Aorta (tissue), 5 donors: ENCODE measurements around the gene MEIOC. TPM values are rescaled to one million over a fixed set of nuclear protein-coding genes. Genes with fewer than 3 reads are reported as not detected.
"Not testable (repeated sequence)": the region's sequence is repeated elsewhere in the genome, so short reads cannot be mapped to it uniquely, and the experiment has no call there.

Source experiments
- ATAC-seq: fragments of 200-7000 bp; cut with Tn5 transposase; one replicate; pipeline ENCODE4 v1.9.1; 2022; ENCODE audit warnings: moderate library complexity; ENCODE audit not compliant: low FRiP score
- DNase-seq, 2 donors: peaks; one replicate each; pipeline ENCODE4 v3.0.0-alpha.2; 2020
- H3K27ac ChIP-seq, 2 donors: one replicate each; pipeline ENCODE4 v1.5.1; 2013; ENCODE audit warnings: low read length in 2 of 2, mild to moderate bottlenecking in 2 of 2, moderate library complexity in 2 of 2, control low read depth in 1 of 2, inconsistent platforms in 1 of 2, low read depth in 1 of 2
- H3K27me3 ChIP-seq, 2 donors: one replicate each; pipeline ENCODE4 v1.6.1; 2013; ENCODE audit warnings: control low read depth in 1 of 2, low read length in 1 of 2, mild to moderate bottlenecking in 1 of 2, moderate library complexity in 1 of 2; ENCODE audit not compliant: insufficient read depth in 2 of 2, control insufficient read depth in 1 of 2
- H3K36me3 ChIP-seq, 2 donors: one replicate each; pipeline ENCODE4 v1.6.1; 2013; ENCODE audit warnings: control low read depth in 1 of 2, low read length in 1 of 2, mild to moderate bottlenecking in 1 of 2; ENCODE audit not compliant: insufficient read depth in 2 of 2, control insufficient read depth in 1 of 2
- H3K4me1 ChIP-seq, 2 donors: one replicate each; pipeline ENCODE4 v1.6.1; 2013; ENCODE audit warnings: low read length in 2 of 2, control low read depth in 1 of 2, mild to moderate bottlenecking in 1 of 2, moderate library complexity in 1 of 2; ENCODE audit not compliant: insufficient read depth in 2 of 2, control insufficient read depth in 1 of 2
- H3K4me3 ChIP-seq, 2 donors: one replicate each; pipeline ENCODE4 v1.5.1; 2013; ENCODE audit warnings: low read length in 2 of 2, control low read depth in 1 of 2, mild to moderate bottlenecking in 1 of 2
- H3K9me3 ChIP-seq: one replicate; pipeline ENCODE4 v1.6.1; 2013; ENCODE audit warnings: mild to moderate bottlenecking, low read length; ENCODE audit not compliant: control insufficient read depth
- WGBS, 2 donors: extraction: QIAGEN DNeasy Blood & Tissue Kit; methylation state at CpG; one replicate each; pipeline ENCODE4 v1.1.7; 2013; 5-methylcytosine and 5-hydroxymethylcytosine counted together
- intact Hi-C, 2 donors: fragments of 100-400 bp; cut with DNase I; formaldehyde crosslinking; loops; one replicate each; pipeline versions ENCODE4 v1.14.2 to v1.15.0; 2022
- polyA plus RNA-seq, 2 donors: library from polyadenylated mRNA; stranded (reverse); fragments of 200-250 nt; gene quantifications; one replicate each; pipeline ENCODE4 v1.2.3, GENCODE V29; 2013
- total RNA-seq, 2 donors: library from RNA; stranded (reverse); fragmentation: NEBNext Ultra II Directional; extraction: Animal tissue kit (Norgen Biotek cat#: 25700); gene quantifications; one replicate each; pipeline ENCODE4 v1.2.1, GENCODE V29; 2021
- donor health status: healthy with polysubstance abuse.
- donor health status: Bipolar disorder and iron deficiency.
- donor health status: DM: no; HTN: no; CAD: no.
- donor health status: DM: no; HTN: no; CAD: no.
- donor health status: DM: yes; HTN: yes; CAD: no.

Gene MEIOC
- total and polyA plus RNA-seq, 4 donors: not detected

DNA sequence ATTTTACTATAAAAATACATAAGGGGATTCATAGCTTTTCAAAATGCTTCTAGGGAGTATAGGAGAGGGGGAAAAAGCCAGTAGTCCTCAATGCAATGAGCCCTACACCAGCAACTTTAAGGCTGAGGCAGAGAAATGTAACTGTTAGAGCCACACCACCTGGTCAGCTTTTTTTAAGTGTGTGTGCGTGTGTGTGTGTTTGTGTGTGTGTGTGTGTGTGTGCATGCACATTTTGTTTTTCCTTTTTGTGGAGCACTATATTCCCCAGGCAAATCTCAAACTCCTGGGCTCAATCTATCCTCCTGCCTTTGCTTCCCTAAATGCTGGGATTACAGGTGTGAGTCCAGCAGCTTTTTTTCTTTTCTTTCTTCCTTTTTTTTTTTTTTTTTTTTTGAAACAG lies 2.3 kb upstream of the MEIOC start:
- no peaks in the 10 kb centered on the region for H3K36me3 ChIP-seq
- intact Hi-C loops: loop anchor here in 1 of 2 donors (10.0 kb wide), 1 partner anchor 259 kb away; no protein-coding TSS in a partner anchor
- no peak overlapping the region for H3K4me3 ChIP-seq
- H3K27ac ChIP-seq: no peak overlapping the region
- H3K4me1 ChIP-seq: no peaks in the 10 kb centered on the region
- H3K27me3 ChIP-seq: no peaks in the 10 kb centered on the region
- H3K9me3 ChIP-seq: no peaks in the 10 kb centered on the region
- 76 to 80% methylated on average over 1 of the region's 1 CpG for WGBS, 2 donors
- DNase-seq (no peak), ATAC-seq (no peak)

DNA sequence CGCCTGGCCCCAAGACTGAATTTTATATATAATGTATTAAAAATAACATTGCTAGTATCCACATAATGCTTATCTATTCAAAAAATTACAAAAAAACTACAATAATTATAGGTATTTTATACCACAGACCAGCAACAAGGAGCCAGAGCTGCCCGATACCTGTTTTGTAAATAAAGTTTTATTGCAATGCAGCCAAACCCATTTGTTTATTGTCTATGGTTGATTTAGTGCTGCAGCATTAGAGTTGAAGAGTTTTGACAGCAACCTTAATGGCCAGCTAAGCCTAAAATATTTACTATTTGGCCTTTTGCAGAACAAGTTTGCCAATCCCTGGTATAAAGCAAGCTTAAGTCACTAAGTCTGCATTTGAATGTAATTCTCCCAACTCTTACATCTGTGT lies 5.6 kb downstream of the MEIOC start:
- Histone ChIP-seq H3K27ac (no peak overlapping the region), H3K9me3 (no peaks in the 10 kb centered on the region), H3K4me1 (no peaks in the 10 kb centered on the region), H3K4me3 (no peak overlapping the region), H3K36me3 (no peaks in the 10 kb centered on the region), H3K27me3 (no peaks in the 10 kb centered on the region)
- ATAC-seq: no peak
- no peak for DNase-seq
- 91 to 98% methylated on average over 2 of the region's 2 CpGs for WGBS, 2 donors
- intact Hi-C loops: no loop called here

DNA sequence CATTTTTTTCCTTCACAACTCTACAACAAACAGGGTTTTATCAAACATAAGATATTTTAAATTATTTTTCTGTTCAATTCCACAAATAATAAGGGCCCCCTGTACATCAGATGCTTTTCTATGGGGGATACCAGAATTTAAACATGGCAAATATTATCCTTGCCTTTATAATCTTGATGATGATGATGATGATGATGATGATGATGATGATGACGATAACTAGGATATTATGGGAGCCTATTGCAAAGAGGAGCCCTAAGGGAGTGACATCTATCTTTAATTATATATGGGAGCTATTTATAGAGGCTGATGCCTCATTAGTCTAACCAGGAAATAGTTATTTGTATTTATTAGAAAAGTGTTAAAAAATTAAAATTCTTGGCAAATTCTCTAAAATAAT lies 6.8 kb downstream of the MEIOC start:
- ATAC-seq: no peak
- no peak for DNase-seq
- H3K27me3 ChIP-seq: no peaks in the 10 kb centered on the region
- no peak overlapping the region for H3K4me3 ChIP-seq
- 82 to 84% methylated on average over 1 of the region's 1 CpG for WGBS, 2 donors
- H3K9me3 ChIP-seq: no peaks in the 10 kb centered on the region
- H3K4me1 ChIP-seq: no peaks in the 10 kb centered on the region
- no peaks in the 10 kb centered on the region for H3K36me3 ChIP-seq
- intact Hi-C loops: no loop called here
- H3K27ac ChIP-seq: no peak overlapping the region

GRCh38 chr17:44664867-44665266 lies 8.6 kb downstream of the MEIOC start:
- intact Hi-C loops: no loop called here
- DNase-seq: no peak
- no peak overlapping the region for H3K4me3 ChIP-seq
- H3K36me3 ChIP-seq: no peaks in the 10 kb centered on the region
- H3K27ac ChIP-seq: no peak overlapping the region
- H3K27me3 ChIP-seq: no peaks in the 10 kb centered on the region
- H3K9me3 ChIP-seq: no peaks in the 10 kb centered on the region
- H3K4me1 ChIP-seq: no peaks in the 10 kb centered on the region
- 94 to 95% methylated on average over 1 of the region's 1 CpG for WGBS, 2 donors
- no peak for ATAC-seq

GRCh38 chr17:44666006-44666405 lies 9.7 kb downstream of the MEIOC start:
- Histone ChIP-seq H3K27ac (no peak overlapping the region), H3K27me3 (no peaks in the 10 kb centered on the region), H3K9me3 (no peaks in the 10 kb centered on the region), H3K4me1 (no peaks in the 10 kb centered on the region), H3K36me3 (no peaks in the 10 kb centered on the region), H3K4me3 (no peak overlapping the region)
- ATAC-seq (no peak), DNase-seq (no peak)
- 97 to 98% methylated on average over 1 of the region's 1 CpG for WGBS, 2 donors
- intact Hi-C loops: no loop called here

- no peak overlapping the region for H3K4me3 ChIP-seq
- intact Hi-C loops: no loop called here
- H3K27me3 ChIP-seq: no peaks in the 10 kb centered on the region
- H3K36me3 ChIP-seq: no peaks in the 10 kb centered on the region
- H3K9me3 ChIP-seq: no peaks in the 10 kb centered on the region
- ATAC-seq (no peak), DNase-seq (no peak)
- H3K27ac ChIP-seq: no peak overlapping the region
- H3K4me1 ChIP-seq: no peaks in the 10 kb centered on the region
These were observed 16.3 kb downstream of the MEIOC start for GRCh38 chr17:44672479-44673093.

- Histone ChIP-seq H3K4me1 (no peaks in the 10 kb centered on the region), H3K36me3 (peaks cover 0 to 3% of the 10 kb centered on the region in 2 donors), H3K4me3 (no peak overlapping the region), H3K27ac (no peak overlapping the region), H3K9me3 (no peaks in the 10 kb centered on the region), H3K27me3 (no peaks in the 10 kb centered on the region)
- WGBS, 2 donors: 74 to 75% methylated on average over 2 of the region's 2 CpGs
- DNase-seq (no peak), ATAC-seq (no peak)
- intact Hi-C loops: no loop called here
These were observed 17.6 kb downstream of the MEIOC start for GRCh38 chr17:44673893-44674292.

DNA sequence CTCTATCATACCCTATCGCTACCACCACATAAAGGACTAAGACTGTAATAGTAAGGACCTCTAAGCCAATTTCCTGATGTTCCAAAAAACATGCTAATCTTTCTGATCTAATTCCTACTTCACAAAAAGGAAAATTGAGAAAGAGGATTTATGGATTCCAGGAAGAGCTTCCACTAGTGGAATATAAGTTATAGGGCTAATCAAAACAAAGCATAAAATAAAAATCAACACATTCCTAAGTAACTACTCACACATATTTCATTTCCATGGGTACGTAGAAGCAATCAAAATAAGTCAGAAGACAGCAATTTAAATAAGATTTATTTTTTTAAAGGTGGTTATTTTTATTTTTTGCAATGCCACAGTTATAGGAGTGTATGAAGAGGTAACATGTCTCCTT lies 20.9 kb downstream of the MEIOC start:
- intact Hi-C loops: no loop called here
- DNase-seq (no peak), ATAC-seq (no peak)
- no peaks in the 10 kb centered on the region for H3K4me1 ChIP-seq
- H3K36me3 ChIP-seq: peaks cover 0 to 10% of the 10 kb centered on the region in 2 donors
- H3K9me3 ChIP-seq: no peaks in the 10 kb centered on the region
- WGBS, 2 donors: 56 to 67% methylated on average over 2 of the region's 2 CpGs
- no peak overlapping the region for H3K27ac ChIP-seq
- no peak overlapping the region for H3K4me3 ChIP-seq
- H3K27me3 ChIP-seq: no peaks in the 10 kb centered on the region

DNA sequence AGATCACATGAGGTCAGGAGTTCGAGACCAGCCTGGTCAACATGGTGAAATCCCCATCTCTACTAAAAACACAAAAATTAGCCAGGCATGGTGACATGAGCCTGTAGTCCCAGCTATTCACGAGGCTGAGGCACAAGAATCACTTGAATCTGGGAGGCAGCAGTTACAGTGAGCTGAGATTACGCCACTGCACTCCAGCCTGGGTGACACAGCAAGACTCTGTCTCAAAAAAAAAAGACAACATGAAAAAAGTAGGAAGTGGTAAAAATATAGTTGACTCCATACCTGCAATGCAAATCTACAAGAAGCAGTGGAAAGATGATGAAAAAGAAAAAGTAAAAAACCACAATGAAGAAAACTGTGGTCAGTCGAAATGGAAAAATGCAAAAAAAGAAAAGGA lies 27.0 kb downstream of the MEIOC start:
- H3K4me3 ChIP-seq, H3K27ac ChIP-seq, DNase-seq, H3K4me1 ChIP-seq, H3K27me3 ChIP-seq, intact Hi-C loops, ATAC-seq, H3K9me3 ChIP-seq: not testable (repeated sequence)
- H3K36me3 ChIP-seq: peaks cover 0 to 10% of the 10 kb centered on the region in 2 donors
- WGBS, 2 donors: 93 to 94% methylated on average over 4 of the region's 4 CpGs
